SH-SY5Y (cell line): ENCODE data around the gene SLC8A1.

Source experiments
- GATA2 ChIP-seq: IDR thresholded peaks from 2 replicates; pipeline ENCODE4 v1.6.1; 2011; ENCODE audit warnings: mild to moderate bottlenecking, low read depth, low read length
- GATA3 ChIP-seq: IDR thresholded peaks from 2 replicates; pipeline ENCODE4 v1.6.1; 2011; ENCODE audit warnings: low read depth, mild to moderate bottlenecking, low read length, moderate library complexity

- no peak for TF ChIP-seq GATA2
- no peak for TF ChIP-seq GATA3
Observed at GRCh38 chr2:40184551-40184950, 267.3 kb downstream of the SLC8A1 start.
